ENCODE results near the gene ZNF415.
"Not testable (repeated sequence)": the region's sequence is repeated elsewhere in the genome, so short reads cannot be mapped to it uniquely, and the experiment has no call there.

Gene ZNF415

GRCh38 chr19:53130506-53130905 lies 2.2 kb downstream of the ZNF415 start:
- no peak overlapping the region for H3K4me3 Mint-ChIP-seq
- H3K36me3 Mint-ChIP-seq (ENCODE audit: low read depth), result peaks cover 33% of the 10 kb centered on the region
- DNase-seq, result no peak
- no peak overlapping the region for H3K27ac Mint-ChIP-seq
- H3K9me3 Mint-ChIP-seq, result peaks cover 49% of the 10 kb centered on the region
- H3K4me1 Mint-ChIP-seq (ENCODE audit: low read depth), result peaks cover 13% of the 10 kb centered on the region
- H3K27me3 Mint-ChIP-seq, result peaks cover 31% of the 10 kb centered on the region

- H3K4me1 Mint-ChIP-seq (ENCODE audit: low read depth); DNase-seq; H3K4me3 Mint-ChIP-seq; H3K27ac Mint-ChIP-seq: not testable (repeated sequence)
- H3K27me3 Mint-ChIP-seq, result peaks cover 26% of the 10 kb centered on the region
- peaks cover 44% of the 10 kb centered on the region for H3K9me3 Mint-ChIP-seq
- H3K36me3 Mint-ChIP-seq (ENCODE audit: low read depth), result peaks cover 27% of the 10 kb centered on the region
These were observed 5.8 kb downstream of the ZNF415 start for GRCh38 chr19:53126733-53127526.

- Mint-ChIP-seq H3K27me3 (peaks cover 5% of the 10 kb centered on the region), H3K4me3 (no peak overlapping the region), H3K27ac (no peak overlapping the region), H3K4me1 (ENCODE audit: low read depth) (no peaks in the 10 kb centered on the region), H3K9me3 (peaks cover 35% of the 10 kb centered on the region), H3K36me3 (ENCODE audit: low read depth) (peaks cover 22% of the 10 kb centered on the region)
- no peak for DNase-seq
These were observed 9.3 kb downstream of the ZNF415 start for GRCh38 chr19:53123400-53123799.

- no peak for DNase-seq
- Mint-ChIP-seq H3K4me1 (ENCODE audit: low read depth) (no peaks in the 10 kb centered on the region), H3K27me3 (peaks cover 12% of the 10 kb centered on the region), H3K27ac (no peak overlapping the region), H3K4me3 (no peak overlapping the region), H3K9me3 (peaks cover 67% of the 10 kb centered on the region), H3K36me3 (ENCODE audit: low read depth) (peaks cover 60% of the 10 kb centered on the region)
These were observed 20.4 kb downstream of the ZNF415 start for GRCh38 chr19:53112286-53112685.

- DNase-seq, result no peak
- Mint-ChIP-seq H3K27me3 (peaks cover 12% of the 10 kb centered on the region), H3K9me3 (peaks cover 53% of the 10 kb centered on the region), H3K36me3 (ENCODE audit: low read depth) (peaks cover 36% of the 10 kb centered on the region), H3K27ac (no peak overlapping the region), H3K4me1 (ENCODE audit: low read depth) (no peaks in the 10 kb centered on the region), H3K4me3 (no peak overlapping the region)
These were observed 23.2 kb downstream of the ZNF415 start for GRCh38 chr19:53109527-53109926.

GRCh38 chr19:53103234-53104203 lies 29.2 kb downstream of the ZNF415 start, which contains the start of gene ZNF160:
Gene ZNF160 (minus strand): TSS chr19:53103422. CDS start chr19:53086276, 17,146 bp downstream.
- Mint-ChIP-seq H3K36me3 (ENCODE audit: low read depth) (peaks cover 46% of the 10 kb centered on the region), H3K4me3 (peak within 1 kb of the TSS; percentile 89), H3K4me1 (ENCODE audit: low read depth) (peaks cover 27% of the 10 kb centered on the region), H3K9me3 (peaks cover 26% of the 10 kb centered on the region), H3K27ac (peak within 1 kb of the TSS; percentile 96), H3K27me3 (peaks cover 2% of the 10 kb centered on the region)
- peak; percentile 100 for DNase-seq

GRCh38 chr19:53102756-53103233 lies 29.9 kb downstream of the ZNF415 start:
- Mint-ChIP-seq H3K9me3 (peaks cover 19% of the 10 kb centered on the region), H3K4me1 (ENCODE audit: low read depth) (peaks cover 30% of the 10 kb centered on the region), H3K4me3 (peak overlapping the region; percentile 89), H3K27me3 (peaks cover 2% of the 10 kb centered on the region), H3K36me3 (ENCODE audit: low read depth) (peaks cover 49% of the 10 kb centered on the region), H3K27ac (peak overlapping the region; percentile 96)
- peak; percentile 57 for DNase-seq

GRCh38 chr19:53102206-53102755 lies 30.4 kb downstream of the ZNF415 start:
- peak overlapping the region; percentile 89 for H3K4me3 Mint-ChIP-seq
- H3K27me3 Mint-ChIP-seq, result no peaks in the 10 kb centered on the region
- DNase-seq, result no peak
- H3K4me1 Mint-ChIP-seq (ENCODE audit: low read depth), result peaks cover 35% of the 10 kb centered on the region
- peaks cover 15% of the 10 kb centered on the region for H3K9me3 Mint-ChIP-seq
- H3K27ac Mint-ChIP-seq, result peak overlapping the region; percentile 96
- peaks cover 55% of the 10 kb centered on the region for H3K36me3 Mint-ChIP-seq (ENCODE audit: low read depth)

- no peaks in the 10 kb centered on the region for H3K27me3 Mint-ChIP-seq
- H3K9me3 Mint-ChIP-seq, result peaks cover 9% of the 10 kb centered on the region
- H3K4me1 Mint-ChIP-seq (ENCODE audit: low read depth), result peaks cover 37% of the 10 kb centered on the region
- H3K36me3 Mint-ChIP-seq (ENCODE audit: low read depth), result peaks cover 56% of the 10 kb centered on the region
- no peak for DNase-seq
- H3K4me3 Mint-ChIP-seq, result peak overlapping the region; percentile 89
- H3K27ac Mint-ChIP-seq, result no peak overlapping the region
These were observed 31.2 kb downstream of the ZNF415 start for GRCh38 chr19:53101518-53101917.

- Mint-ChIP-seq H3K9me3 (peaks cover 19% of the 10 kb centered on the region), H3K36me3 (ENCODE audit: low read depth) (peaks cover 80% of the 10 kb centered on the region), H3K4me1 (ENCODE audit: low read depth) (peaks cover 41% of the 10 kb centered on the region)
- H3K27me3 Mint-ChIP-seq, H3K27ac Mint-ChIP-seq, DNase-seq, H3K4me3 Mint-ChIP-seq: not testable (repeated sequence)
These were observed 34.1 kb downstream of the ZNF415 start for GRCh38 chr19:53098570-53098969.

- H3K27ac Mint-ChIP-seq, H3K27me3 Mint-ChIP-seq: not testable (repeated sequence)
- H3K9me3 Mint-ChIP-seq, result peaks cover 23% of the 10 kb centered on the region
These were observed 35.6 kb downstream of the ZNF415 start for GRCh38 chr19:53096982-53097690.

GRCh38 chr19:53096579-53096978 lies 36.1 kb downstream of the ZNF415 start:
- not testable (repeated sequence) for H3K4me3 Mint-ChIP-seq, H3K27ac Mint-ChIP-seq, DNase-seq, H3K27me3 Mint-ChIP-seq
- Mint-ChIP-seq H3K36me3 (ENCODE audit: low read depth) (peaks cover 80% of the 10 kb centered on the region), H3K9me3 (peaks cover 23% of the 10 kb centered on the region), H3K4me1 (ENCODE audit: low read depth) (peaks cover 29% of the 10 kb centered on the region)

More at GRCh38 chr19:53096982-53097690, 35.6 kb downstream of the ZNF415 start:
- DNase-seq, H3K4me3 Mint-ChIP-seq: not testable (repeated sequence)
- Mint-ChIP-seq H3K4me1 (ENCODE audit: low read depth) (peaks cover 35% of the 10 kb centered on the region), H3K36me3 (ENCODE audit: low read depth) (peaks cover 81% of the 10 kb centered on the region)

- H3K36me3 Mint-ChIP-seq (ENCODE audit: low read depth), result peaks cover 84% of the 10 kb centered on the region
- peaks cover 21% of the 10 kb centered on the region for H3K9me3 Mint-ChIP-seq
- peak overlapping the region; percentile 59 for H3K27ac Mint-ChIP-seq
- H3K27me3 Mint-ChIP-seq, result no peaks in the 10 kb centered on the region
- peaks cover 25% of the 10 kb centered on the region for H3K4me1 Mint-ChIP-seq (ENCODE audit: low read depth)
- H3K4me3 Mint-ChIP-seq, result no peak overlapping the region
- no peak for DNase-seq
These were observed 37.7 kb downstream of the ZNF415 start for GRCh38 chr19:53094754-53095575.

Measured in activated T-cell treated with anti-CD3 and anti-CD28 coated beads, Interleukin-2, amount 50 U/mL, for 24 hours (primary cell).